SK-N-MC (cell line): ENCODE data around the gene UBE2Q1.

Source experiments
- DNase-seq: peaks from one replicate; pipeline ENCODE4 v3.0.0-alpha.2; 2011; ENCODE audit warnings: low read depth, low spot score
- H3K27ac ChIP-seq: fragments of 200-600 bp; sonication (generic); 2 replicates; pipeline ENCODE4 v1.5.1; 2016; ENCODE audit warnings: mixed run types
- H3K36me3 ChIP-seq: fragments of 200-600 bp; sonication (generic); 2 replicates; pipeline ENCODE4 v1.6.1; 2017; ENCODE audit warnings: antibody characterized with exemption, low read length, mixed read lengths; ENCODE audit not compliant: insufficient read depth
- H3K4me3 ChIP-seq: fragments of 200-600 bp; sonication (generic); 2 replicates; pipeline ENCODE4 v1.5.1; 2016
- H3K9ac ChIP-seq: fragments of 200-600 bp; sonication (generic); 2 replicates; pipeline ENCODE4 v1.8.0; 2017; ENCODE audit warnings: mixed run types, mixed read lengths; ENCODE audit not compliant: insufficient read length
- H3K9me3 ChIP-seq: fragments of 200-600 bp; sonication (generic); 2 replicates; pipeline ENCODE4 v1.6.1; 2017; ENCODE audit warnings: low read depth, mild to moderate bottlenecking, antibody characterized with exemption, low read length, moderate library complexity, mixed read lengths
- EZH2 ChIP-seq: fragments of 200-600 bp; sonication (generic); IDR thresholded peaks from one replicate; pipeline ENCODE4 v1.6.1; 2017; ENCODE audit warnings: antibody characterized with exemption
- FOXP2 ChIP-seq: optimal IDR thresholded peaks from 2 replicates; pipeline ENCODE3; 2011; ENCODE audit warnings: mild to moderate bottlenecking, moderate library complexity; ENCODE audit not compliant: insufficient read depth; ENCODE audit errors: extremely low read length, control extremely low read depth
- POLR2AphosphoS5 ChIP-seq: IDR thresholded peaks from 2 replicates; pipeline ENCODE4 v1.6.1; 2012; ENCODE audit warnings: mild to moderate bottlenecking, low read depth, low read length, borderline replicate concordance

The UBE2Q1 gene

GRCh38 chr1:154595621-154596020 lies 37.2 kb upstream of the UBE2Q1 start:
- DNase-seq = no peak
- no peak overlapping the region for H3K27ac ChIP-seq
- H3K36me3 ChIP-seq = peaks cover 84% of the 10 kb centered on the region
- H3K9ac ChIP-seq = no peak overlapping the region
- TF ChIP-seq FOXP2 (no peak), EZH2 (no peak), POLR2AphosphoS5 (no peak)
- H3K9me3 ChIP-seq = no peaks in the 10 kb centered on the region
- no peak overlapping the region for H3K4me3 ChIP-seq

- Histone ChIP-seq H3K27ac (no peak overlapping the region), H3K9me3 (no peaks in the 10 kb centered on the region), H3K36me3 (peaks cover 89% of the 10 kb centered on the region), H3K9ac (no peak overlapping the region), H3K4me3 (no peak overlapping the region)
- TF ChIP-seq FOXP2 (no peak), EZH2 (no peak), POLR2AphosphoS5 (no peak)
- DNase-seq = no peak
These were observed 36.3 kb upstream of the UBE2Q1 start for GRCh38 chr1:154594811-154595210.

GRCh38 chr1:154593390-154593789 lies 34.9 kb upstream of the UBE2Q1 start:
- TF ChIP-seq POLR2AphosphoS5 = no peak
- no peak for TF ChIP-seq EZH2
- TF ChIP-seq FOXP2 = no peak
- Histone ChIP-seq H3K4me3 (no peak overlapping the region), H3K36me3 (peaks cover 94% of the 10 kb centered on the region), H3K9ac (no peak overlapping the region), H3K9me3 (no peaks in the 10 kb centered on the region), H3K27ac (no peak overlapping the region)
- no peak for DNase-seq

- Histone ChIP-seq H3K4me3 (no peak overlapping the region), H3K9me3 (no peaks in the 10 kb centered on the region), H3K9ac (no peak overlapping the region), H3K27ac (no peak overlapping the region), H3K36me3 (peaks cover 94% of the 10 kb centered on the region)
- DNase-seq = no peak
- TF ChIP-seq EZH2 (no peak), POLR2AphosphoS5 (no peak)
These were observed 32.7 kb upstream of the UBE2Q1 start for GRCh38 chr1:154591206-154591605.

- DNase-seq = no peak
- Histone ChIP-seq H3K27ac (no peak overlapping the region), H3K36me3 (peaks cover 94% of the 10 kb centered on the region), H3K9ac (no peak overlapping the region), H3K4me3 (no peak overlapping the region), H3K9me3 (no peaks in the 10 kb centered on the region)
- TF ChIP-seq EZH2 (no peak), FOXP2 (no peak), POLR2AphosphoS5 (no peak)
These were observed 32.3 kb upstream of the UBE2Q1 start for GRCh38 chr1:154590756-154591155.

- Histone ChIP-seq H3K4me3 (no peak overlapping the region), H3K9ac (no peak overlapping the region), H3K27ac (no peak overlapping the region), H3K9me3 (no peaks in the 10 kb centered on the region), H3K36me3 (peaks cover 96% of the 10 kb centered on the region)
- no peak for DNase-seq
- TF ChIP-seq EZH2 (no peak), FOXP2 (no peak), POLR2AphosphoS5 (no peak)
These were observed 31.3 kb upstream of the UBE2Q1 start for GRCh38 chr1:154589780-154590179.

- no peak overlapping the region for H3K27ac ChIP-seq
- no peak overlapping the region for H3K4me3 ChIP-seq
- no peak for DNase-seq
- no peak overlapping the region for H3K9ac ChIP-seq
- H3K9me3 ChIP-seq = no peaks in the 10 kb centered on the region
- H3K36me3 ChIP-seq = peaks cover 100% of the 10 kb centered on the region
- no peak for TF ChIP-seq POLR2AphosphoS5
These were observed 28.2 kb upstream of the UBE2Q1 start for GRCh38 chr1:154586641-154587040.

GRCh38 chr1:154586231-154586630 lies 27.8 kb upstream of the UBE2Q1 start:
- no peak for TF ChIP-seq FOXP2
- TF ChIP-seq POLR2AphosphoS5 = no peak
- no peak for TF ChIP-seq EZH2
- Histone ChIP-seq H3K27ac (no peak overlapping the region), H3K36me3 (peaks cover 99% of the 10 kb centered on the region), H3K9ac (no peak overlapping the region), H3K9me3 (no peaks in the 10 kb centered on the region), H3K4me3 (no peak overlapping the region)
- no peak for DNase-seq

- Histone ChIP-seq H3K27ac (peak overlapping the region; percentile 33; the same call in 1 of the 2 replicates), H3K9ac (no peak overlapping the region), H3K36me3 (peaks cover 99% of the 10 kb centered on the region), H3K9me3 (no peaks in the 10 kb centered on the region), H3K4me3 (no peak overlapping the region)
- no peak for TF ChIP-seq POLR2AphosphoS5
- DNase-seq = no peak
These were observed 26.0 kb upstream of the UBE2Q1 start for GRCh38 chr1:154584267-154584994.
